IMR-90 (cell line): ENCODE data around the gene ZBTB46. TPM values are rescaled to one million over a fixed set of nuclear protein-coding genes. Genes with fewer than 3 reads are reported as not detected.

Experiments used
- ATAC-seq: fragments of 200-7000 bp; cut with Tn5 transposase; 2 replicates; pipeline ENCODE4 v1.9.1; 2020; ENCODE audit warnings: low read depth, mild to moderate bottlenecking, moderate library complexity
- BruUV-seq: library from RNA; stranded (reverse); fragments of 400-500 nt; replicated peaks from 2 replicates; lab custom pipeline; 2021; lab: Mats Ljungman, UMichigan
- CTCF ChIA-PET: fragments of 300-600 bp; formaldehyde crosslinking; extraction: SDS; loops from one replicate; lab custom pipeline; 2021; ENCODE audit warnings: antibody characterized with exemption; lab: Yijun Ruan, JAX
- POLR2A ChIA-PET: fragments of 300-600 bp; sonication (Branson Sonifier 250); formaldehyde crosslinking; loops from one replicate; lab custom pipeline; 2022; ENCODE audit warnings: antibody characterized with exemption; ENCODE audit not compliant: unreplicated experiment; lab: Charles Lee
- DNase-seq: peaks from one replicate; pipeline ENCODE4 v3.0.0; 2013
- H2AFZ ChIP-seq: replicated peaks from 2 replicates; pipeline ENCODE3; 2013; ENCODE audit warnings: low read length, mild to moderate bottlenecking; ENCODE audit not compliant: poor library complexity
- H2AK5ac ChIP-seq: 2 replicates; pipeline ENCODE4 v1.6.1; 2013; ENCODE audit warnings: low read depth, low read length, inconsistent platforms
- H2AK9ac ChIP-seq: replicated peaks from 2 replicates; pipeline ENCODE3; 2013; ENCODE audit warnings: mild to moderate bottlenecking, low read depth, low read length, moderate library complexity; ENCODE audit not compliant: poor library complexity
- H2BK120ac ChIP-seq: 2 replicates; pipeline ENCODE4 v1.6.1; 2013; ENCODE audit warnings: low read depth, low read length, inconsistent platforms
- H2BK15ac ChIP-seq: 3 replicates; pipeline ENCODE4 v1.6.1; 2013; ENCODE audit warnings: low read depth, low read length, inconsistent platforms
- H2BK20ac ChIP-seq: 2 replicates; pipeline ENCODE4 v1.6.1; 2013; ENCODE audit warnings: low read depth, mild to moderate bottlenecking, inconsistent platforms, low read length, moderate library complexity
- H2BK5ac ChIP-seq: 2 replicates; pipeline ENCODE4 v1.6.1; 2013; ENCODE audit warnings: mild to moderate bottlenecking, low read depth, low read length, inconsistent platforms; ENCODE audit not compliant: poor library complexity, severe bottlenecking
- H3K14ac ChIP-seq: replicated peaks from 2 replicates; pipeline ENCODE4 v1.6.1; 2013; ENCODE audit warnings: low read depth, low read length, inconsistent platforms
- H3K18ac ChIP-seq: 2 replicates; pipeline ENCODE4 v1.6.1; 2013; ENCODE audit warnings: low read depth, low read length, control low read depth
- H3K23ac ChIP-seq: 2 replicates; pipeline ENCODE4 v1.6.1; 2013; ENCODE audit warnings: low read depth, low read length, inconsistent platforms
- H3K27ac ChIP-seq: 2 replicates; pipeline ENCODE4 v1.5.1; 2013; ENCODE audit warnings: mild to moderate bottlenecking, control low read depth, low read length; ENCODE audit not compliant: insufficient read depth
- H3K27me3 ChIP-seq: 2 replicates; pipeline ENCODE4 v1.6.1; 2013; ENCODE audit warnings: low read length; ENCODE audit not compliant: control insufficient read depth, insufficient read depth
- H3K36me3 ChIP-seq: 2 replicates; pipeline ENCODE4 v1.6.1; 2013; ENCODE audit warnings: low read length, mixed read lengths; ENCODE audit not compliant: control insufficient read depth, insufficient read depth
- H3K4ac ChIP-seq: 2 replicates; pipeline ENCODE4 v1.6.1; 2013; ENCODE audit warnings: low read depth, low read length, inconsistent platforms
- H3K4me1 ChIP-seq: 2 replicates; pipeline ENCODE4 v1.6.1; 2013; ENCODE audit warnings: low read length, mixed read lengths; ENCODE audit not compliant: control insufficient read depth, insufficient read depth
- H3K4me2 ChIP-seq: 2 replicates; pipeline ENCODE4 v1.6.1; 2013; ENCODE audit warnings: low read depth, mild to moderate bottlenecking, control low read depth, low read length, moderate library complexity
- H3K4me3 ChIP-seq: 2 replicates; pipeline ENCODE4 v1.5.1; 2013; ENCODE audit warnings: low read depth, mild to moderate bottlenecking, control low read depth, low read length, moderate library complexity; ENCODE audit not compliant: insufficient read depth
- H3K56ac ChIP-seq: 2 replicates; pipeline ENCODE4 v1.6.1; 2013; ENCODE audit warnings: low read length, inconsistent platforms; ENCODE audit not compliant: insufficient read depth; ENCODE audit errors: extremely low read depth
- H3K79me1 ChIP-seq, 2 experiments: 2 replicates each; pipeline ENCODE4 v1.6.1; 2013; ENCODE audit warnings: low read length in 2 of 2, inconsistent platforms in 1 of 2, low read depth in 1 of 2
- H3K9ac ChIP-seq: 2 replicates; pipeline ENCODE4 v1.6.1; 2013; ENCODE audit warnings: low read depth, low read length, control low read depth
- H3K9me1 ChIP-seq: 2 replicates; pipeline ENCODE4 v1.6.1; 2013; ENCODE audit warnings: low read length, inconsistent platforms; ENCODE audit not compliant: insufficient read depth
- H3K9me3 ChIP-seq: 2 replicates; pipeline ENCODE4 v1.6.1; 2013; ENCODE audit warnings: low read length; ENCODE audit not compliant: control insufficient read depth, insufficient read depth
- H4K20me1 ChIP-seq: 2 replicates; pipeline ENCODE4 v1.6.1; 2013; ENCODE audit warnings: low read length, inconsistent platforms; ENCODE audit not compliant: insufficient read depth
- H4K5ac ChIP-seq: 2 replicates; pipeline ENCODE4 v1.6.1; 2013; ENCODE audit warnings: mild to moderate bottlenecking, low read depth, low read length, control low read depth
- H4K8ac ChIP-seq, 2 experiments: 2 replicates each; pipeline ENCODE4 v1.6.1; 2013; ENCODE audit warnings: low read depth in 2 of 2, low read length in 2 of 2, control low read depth in 1 of 2, inconsistent platforms in 1 of 2
- H4K91ac ChIP-seq: 2 replicates; pipeline ENCODE4 v1.6.1; 2013; ENCODE audit warnings: low read depth, low read length, inconsistent platforms; ENCODE audit not compliant: insufficient read depth
- CEBPB ChIP-seq: IDR thresholded peaks from 2 replicates; pipeline ENCODE4 v1.6.1; 2012; ENCODE audit warnings: low read depth, low read length, improper control_type of control experiment
- CHD1 ChIP-seq: IDR thresholded peaks from 2 replicates; pipeline ENCODE4 v1.6.1; 2012; ENCODE audit warnings: low read depth, low read length, improper control_type of control experiment
- FOS ChIP-seq: fragments of 150-350 bp; IDR thresholded peaks from 2 replicates; pipeline ENCODE4 v1.6.1; 2016; ENCODE audit warnings: low read depth, low read length
- RCOR1 ChIP-seq: IDR thresholded peaks from 2 replicates; pipeline ENCODE4 v1.6.1; 2012; ENCODE audit warnings: mild to moderate bottlenecking, low read length, improper control_type of control experiment; ENCODE audit not compliant: insufficient replicate concordance
- RFX5 ChIP-seq: IDR thresholded peaks from 2 replicates; pipeline ENCODE4 v1.8.0; 2012; ENCODE audit warnings: low read depth, mild to moderate bottlenecking, low read length, moderate library complexity
- WGBS, 2 experiments: methylation state at CpG; one replicate each; pipeline versions ENCODE4 v1.1.5 to v1.1.7; 2013; ENCODE audit warnings: missing lambda C conversion rate in 2 of 2; ENCODE audit not compliant: insufficient read length in 1 of 2; ENCODE audit errors: extremely low coverage in 2 of 2; 5-methylcytosine and 5-hydroxymethylcytosine counted together
- dilution Hi-C: fragments of 300-500 bp; cut with HindIII; formaldehyde crosslinking; loops from one replicate; pipeline ENCODE4 v1.14.3; 2018; ENCODE audit warnings: low sequenced_read_pairs; ENCODE audit not compliant: unreplicated experiment
- in situ Hi-C: fragments of 300-500 bp; cut with MboI; formaldehyde crosslinking; loops from 3 replicates; pipeline ENCODE4 v1.14.3; 2019; ENCODE audit warnings: low sequenced_read_pairs, inconsistent platforms, mixed read lengths
- intact Hi-C: fragments of 100-400 bp; cut with micrococcal nuclease; formaldehyde crosslinking; loops from 2 replicates; pipeline ENCODE4 v1.10.0; 2022
- polyA plus RNA-seq, 3 experiments: library from polyadenylated mRNA; depleted of rRNA; stranded (reverse); fragments of >200 nt; gene quantifications; 2 replicates each; pipeline ENCODE4 v1.2.3, GENCODE V29; 2012; ENCODE audit warnings: low replicate concordance in 1 of 3
- total RNA-seq: library from RNA; depleted of rRNA; stranded (reverse); fragments of >200 nt; gene quantifications from 2 replicates; pipeline ENCODE4 v1.2.3, GENCODE V29; 2012
- TF ChIP-seq, protein P1 (sequence below): conservative IDR thresholded peaks from 2 replicates; pipeline ENCODE4 v1.5.1; 2012; ENCODE audit warnings: mild to moderate bottlenecking, low read depth, low read length, improper control_type of control experiment

ZBTB46 gene
- total and polyA plus RNA-seq, 2 of the 4 experiments (the other 2 are of a cell fraction) = 4.2 to 14.9 TPM

DNA sequence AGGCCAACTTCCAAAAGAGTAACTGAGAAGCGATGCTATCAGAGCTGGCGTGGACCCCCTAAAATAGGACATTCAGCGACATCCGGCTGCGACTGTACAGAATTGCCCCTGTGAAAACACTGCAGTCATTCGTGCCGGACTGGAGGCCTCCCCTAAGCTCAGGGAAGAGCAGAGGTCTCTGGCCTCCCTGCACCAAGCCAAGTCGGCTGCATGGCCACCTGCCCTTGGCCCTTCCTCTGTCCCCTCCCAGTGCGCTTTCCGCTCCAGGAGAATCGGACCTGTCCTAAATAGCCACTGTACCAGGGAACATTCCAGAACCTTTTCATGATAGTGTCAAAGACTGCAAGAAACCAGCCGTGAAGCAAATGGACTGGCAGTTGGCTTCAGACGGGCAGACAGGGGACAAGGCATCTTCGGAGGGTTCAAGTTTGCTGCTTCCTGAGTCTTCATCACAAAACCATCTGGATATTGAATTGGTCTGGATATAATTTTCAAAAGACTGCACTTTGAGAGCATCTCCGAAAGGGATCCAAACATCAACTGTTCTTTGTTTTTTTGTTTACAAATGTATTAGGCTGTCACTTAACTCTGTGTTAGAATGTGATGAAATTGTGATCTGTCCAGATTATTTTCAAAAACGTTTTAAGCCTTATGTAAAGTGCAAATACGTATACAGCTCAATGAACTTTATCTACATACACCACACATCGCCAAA, 75.0 kb downstream of the ZBTB46 start:
- H3K9ac ChIP-seq = no peak overlapping the region
- H3K56ac ChIP-seq = no peak overlapping the region
- peaks cover 5% of the 10 kb centered on the region; the same call in 1 of the 2 replicates for H3K36me3 ChIP-seq
- ATAC-seq = no peak
- no peak overlapping the region for H3K23ac ChIP-seq
- H2BK5ac ChIP-seq = no peak overlapping the region
- no peak overlapping the region for H3K18ac ChIP-seq
- no peak overlapping the region for H3K4me2 ChIP-seq
- H2AFZ ChIP-seq = no peak overlapping the region
- no peak overlapping the region for H3K4ac ChIP-seq
- H3K9me3 ChIP-seq = no peaks in the 10 kb centered on the region
- DNase-seq = no peak
- H3K79me1 ChIP-seq = peaks cover 0 to 7% of the 10 kb centered on the region in 2 experiments; a peak in 1 of 4 replicates
- no peak overlapping the region for H3K4me3 ChIP-seq
- 98% methylated on average over 9 of the region's 18 CpGs; no CpG with 5 or more reads in 1 of the 2 experiments for WGBS, 2 experiments
- H2AK9ac ChIP-seq = no peak overlapping the region
- no peak overlapping the region for H4K91ac ChIP-seq
- BruUV-seq = no TSS peak
- no peak overlapping the region for H2BK120ac ChIP-seq
- H4K8ac ChIP-seq = no peak overlapping the region
- no peak overlapping the region for H3K14ac ChIP-seq
- dilution Hi-C loops (no loop called here), intact Hi-C loops (no loop called here), in situ Hi-C loops (no loop called here)
- no peak overlapping the region for H4K5ac ChIP-seq
- POLR2A ChIA-PET = no interaction called here
- H2AK5ac ChIP-seq = no peak overlapping the region
- CTCF ChIA-PET = no interaction called here
- H3K27ac ChIP-seq = no peak overlapping the region
- H3K9me1 ChIP-seq = 0 out of 2 replicates have a peak, but pooled peaks cover 4% of the 10 kb centered on the region
- H2BK15ac ChIP-seq = no peak overlapping the region
- no peaks in the 10 kb centered on the region for H3K27me3 ChIP-seq
- H4K20me1 ChIP-seq = no peaks in the 10 kb centered on the region
- H2BK20ac ChIP-seq = no peak overlapping the region
- TF ChIP-seq FOS = no peak
- TF ChIP-seq CHD1 = no peak
- TF ChIP-seq RCOR1 = no peak
- no peak for TF ChIP-seq RFX5
- TF ChIP-seq CEBPB = no peak
- TF ChIP-seq, protein P1, sequence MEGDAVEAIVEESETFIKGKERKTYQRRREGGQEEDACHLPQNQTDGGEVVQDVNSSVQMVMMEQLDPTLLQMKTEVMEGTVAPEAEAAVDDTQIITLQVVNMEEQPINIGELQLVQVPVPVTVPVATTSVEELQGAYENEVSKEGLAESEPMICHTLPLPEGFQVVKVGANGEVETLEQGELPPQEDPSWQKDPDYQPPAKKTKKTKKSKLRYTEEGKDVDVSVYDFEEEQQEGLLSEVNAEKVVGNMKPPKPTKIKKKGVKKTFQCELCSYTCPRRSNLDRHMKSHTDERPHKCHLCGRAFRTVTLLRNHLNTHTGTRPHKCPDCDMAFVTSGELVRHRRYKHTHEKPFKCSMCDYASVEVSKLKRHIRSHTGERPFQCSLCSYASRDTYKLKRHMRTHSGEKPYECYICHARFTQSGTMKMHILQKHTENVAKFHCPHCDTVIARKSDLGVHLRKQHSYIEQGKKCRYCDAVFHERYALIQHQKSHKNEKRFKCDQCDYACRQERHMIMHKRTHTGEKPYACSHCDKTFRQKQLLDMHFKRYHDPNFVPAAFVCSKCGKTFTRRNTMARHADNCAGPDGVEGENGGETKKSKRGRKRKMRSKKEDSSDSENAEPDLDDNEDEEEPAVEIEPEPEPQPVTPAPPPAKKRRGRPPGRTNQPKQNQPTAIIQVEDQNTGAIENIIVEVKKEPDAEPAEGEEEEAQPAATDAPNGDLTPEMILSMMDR = no peak
- no peaks in the 10 kb centered on the region for H3K4me1 ChIP-seq
